Mesothelial cell of epicardium (in vitro differentiated cells): ENCODE results near the gene DYNLRB2. TPM values are rescaled to one million over a fixed set of nuclear protein-coding genes. Genes with fewer than 3 reads are reported as not detected.

ENCODE experiments used
- DNase-seq, 2 experiments: peaks; one replicate each; pipeline ENCODE4 v3.0.0; 2021; ENCODE audit warnings: low spot score in 2 of 2; ENCODE audit not compliant: unreplicated experiment in 2 of 2
- H3K27ac Mint-ChIP-seq: 2 replicates; pipeline ENCODE4 v1.8.0; 2021; ENCODE audit warnings: mixed read lengths
- H3K27me3 Mint-ChIP-seq: 2 replicates; pipeline ENCODE4 v1.8.0; 2021; ENCODE audit warnings: low read depth, mixed read lengths
- H3K36me3 Mint-ChIP-seq: 2 replicates; pipeline ENCODE4 v1.8.0; 2021; ENCODE audit warnings: mixed read lengths
- H3K4me1 Mint-ChIP-seq: 2 replicates; pipeline ENCODE4 v1.8.0; 2021; ENCODE audit warnings: mixed read lengths
- H3K4me3 Mint-ChIP-seq: 2 replicates; pipeline ENCODE4 v1.8.0; 2021; ENCODE audit warnings: mild to moderate bottlenecking, moderate library complexity, mixed read lengths
- H3K9me3 Mint-ChIP-seq: 2 replicates; pipeline ENCODE4 v1.8.0; 2021; ENCODE audit warnings: mixed read lengths
- total RNA-seq: library from RNA; stranded (reverse); gene quantifications from 3 replicates; pipeline ENCODE4 v1.2.1, GENCODE V29; 2021
- TF ChIP-seq, protein P1 (sequence below): fragments of 200-600 bp; sonication (generic); IDR thresholded peaks from one replicate; pipeline ENCODE4 v1.5.0; 2021; ENCODE audit warnings: antibody characterized with exemption; ENCODE audit not compliant: unreplicated experiment

DYNLRB2 gene
- total RNA-seq, 1 donor from 2014 or later: 1.4 TPM

DNA sequence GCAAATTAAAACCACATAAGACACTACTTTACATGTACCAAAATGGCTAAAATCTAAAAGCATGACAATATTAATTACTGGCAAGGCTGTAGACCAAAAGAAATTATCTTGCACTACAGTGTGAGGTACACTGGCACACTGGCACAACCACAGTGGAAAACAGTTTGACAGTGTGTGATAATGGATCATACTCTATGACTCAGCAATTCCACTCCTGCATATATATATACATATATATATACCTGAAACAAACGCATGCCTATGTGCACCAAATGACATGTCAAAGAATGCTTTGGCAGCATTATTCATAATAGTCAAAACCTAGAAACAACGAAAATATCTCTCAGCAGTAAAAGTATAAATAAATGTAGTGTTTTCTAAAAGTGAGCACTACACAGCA is 4.6 kb upstream of the DYNLRB2 start:
- H3K36me3 Mint-ChIP-seq: no peaks in the 10 kb centered on the region
- H3K4me1 Mint-ChIP-seq: peaks cover 13% of the 10 kb centered on the region
- H3K27ac Mint-ChIP-seq: no peak overlapping the region
- TF ChIP-seq, protein P1, sequence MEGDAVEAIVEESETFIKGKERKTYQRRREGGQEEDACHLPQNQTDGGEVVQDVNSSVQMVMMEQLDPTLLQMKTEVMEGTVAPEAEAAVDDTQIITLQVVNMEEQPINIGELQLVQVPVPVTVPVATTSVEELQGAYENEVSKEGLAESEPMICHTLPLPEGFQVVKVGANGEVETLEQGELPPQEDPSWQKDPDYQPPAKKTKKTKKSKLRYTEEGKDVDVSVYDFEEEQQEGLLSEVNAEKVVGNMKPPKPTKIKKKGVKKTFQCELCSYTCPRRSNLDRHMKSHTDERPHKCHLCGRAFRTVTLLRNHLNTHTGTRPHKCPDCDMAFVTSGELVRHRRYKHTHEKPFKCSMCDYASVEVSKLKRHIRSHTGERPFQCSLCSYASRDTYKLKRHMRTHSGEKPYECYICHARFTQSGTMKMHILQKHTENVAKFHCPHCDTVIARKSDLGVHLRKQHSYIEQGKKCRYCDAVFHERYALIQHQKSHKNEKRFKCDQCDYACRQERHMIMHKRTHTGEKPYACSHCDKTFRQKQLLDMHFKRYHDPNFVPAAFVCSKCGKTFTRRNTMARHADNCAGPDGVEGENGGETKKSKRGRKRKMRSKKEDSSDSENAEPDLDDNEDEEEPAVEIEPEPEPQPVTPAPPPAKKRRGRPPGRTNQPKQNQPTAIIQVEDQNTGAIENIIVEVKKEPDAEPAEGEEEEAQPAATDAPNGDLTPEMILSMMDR: no peak
- H3K27me3 Mint-ChIP-seq: peaks cover 86% of the 10 kb centered on the region
- peaks cover 4% of the 10 kb centered on the region for H3K9me3 Mint-ChIP-seq
- no peak for DNase-seq
- H3K4me3 Mint-ChIP-seq: no peak overlapping the region

GRCh38 chr16:80541306-80541694 is 507 bp downstream of the DYNLRB2 start:
- Mint-ChIP-seq H3K36me3 (no peaks in the 10 kb centered on the region), H3K27me3 (peaks cover 45% of the 10 kb centered on the region), H3K9me3 (peaks cover 4% of the 10 kb centered on the region), H3K4me1 (peaks cover 18% of the 10 kb centered on the region), H3K27ac (peak overlapping the region; percentile 95), H3K4me3 (peak overlapping the region; percentile 75)
- DNase-seq: no peak
- TF ChIP-seq, protein P1: no peak

DNA sequence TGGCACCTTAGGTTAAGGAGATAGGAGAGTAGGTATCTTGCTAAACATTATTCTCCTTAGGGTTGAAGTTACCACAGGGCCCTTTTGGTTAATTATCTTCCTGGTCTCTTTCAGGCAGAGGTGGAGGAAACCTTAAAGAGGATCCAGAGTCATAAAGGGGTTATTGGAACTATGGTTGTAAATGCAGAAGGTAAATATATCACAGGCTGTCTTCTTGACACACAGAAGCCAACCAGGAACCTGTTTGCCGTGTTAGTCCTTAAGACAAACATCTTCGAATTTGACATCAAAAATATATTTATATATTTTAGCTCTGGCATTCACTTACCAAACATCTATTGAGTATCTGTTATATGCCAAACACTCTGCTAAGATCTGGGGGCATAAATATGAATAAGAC is 2.4 kb downstream of the DYNLRB2 start:
- Mint-ChIP-seq H3K36me3 (no peaks in the 10 kb centered on the region), H3K4me3 (no peak overlapping the region), H3K27me3 (peaks cover 32% of the 10 kb centered on the region), H3K27ac (no peak overlapping the region), H3K4me1 (peaks cover 18% of the 10 kb centered on the region), H3K9me3 (peaks cover 4% of the 10 kb centered on the region)
- DNase-seq: no peak
- TF ChIP-seq, protein P1: no peak

- H3K27me3 Mint-ChIP-seq: peaks cover 25% of the 10 kb centered on the region
- H3K4me3 Mint-ChIP-seq: no peak overlapping the region
- peaks cover 18% of the 10 kb centered on the region for H3K4me1 Mint-ChIP-seq
- no peak for DNase-seq
- TF ChIP-seq, protein P1: no peak
- H3K27ac Mint-ChIP-seq: no peak overlapping the region
- no peaks in the 10 kb centered on the region for H3K36me3 Mint-ChIP-seq
- peaks cover 4% of the 10 kb centered on the region for H3K9me3 Mint-ChIP-seq
Observed at GRCh38 chr16:80544326-80544725, 3.5 kb downstream of the DYNLRB2 start.

DNA sequence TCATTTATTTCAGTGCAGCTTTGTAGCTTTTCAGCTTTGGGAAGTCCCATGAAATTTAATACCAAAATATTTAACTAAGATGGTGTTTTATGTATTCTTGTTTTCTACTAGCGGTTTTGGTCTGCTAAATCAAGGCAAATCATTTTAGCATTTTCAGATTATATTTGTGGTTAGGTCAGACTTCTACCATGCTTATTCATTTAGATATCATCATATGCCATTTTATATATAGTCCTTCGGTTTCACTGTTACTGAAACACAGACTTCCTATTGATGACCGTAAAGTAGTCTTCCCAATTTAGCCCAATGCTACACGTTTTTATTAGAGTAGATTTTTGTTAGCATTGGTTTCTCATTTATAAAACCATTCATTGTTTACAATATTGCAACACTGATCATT is 5.5 kb downstream of the DYNLRB2 start:
- Mint-ChIP-seq H3K4me3 (no peak overlapping the region), H3K27me3 (peaks cover 13% of the 10 kb centered on the region), H3K36me3 (no peaks in the 10 kb centered on the region), H3K9me3 (no peaks in the 10 kb centered on the region), H3K27ac (no peak overlapping the region), H3K4me1 (peaks cover 5% of the 10 kb centered on the region)
- no peak for DNase-seq
- TF ChIP-seq, protein P1: no peak

DNA sequence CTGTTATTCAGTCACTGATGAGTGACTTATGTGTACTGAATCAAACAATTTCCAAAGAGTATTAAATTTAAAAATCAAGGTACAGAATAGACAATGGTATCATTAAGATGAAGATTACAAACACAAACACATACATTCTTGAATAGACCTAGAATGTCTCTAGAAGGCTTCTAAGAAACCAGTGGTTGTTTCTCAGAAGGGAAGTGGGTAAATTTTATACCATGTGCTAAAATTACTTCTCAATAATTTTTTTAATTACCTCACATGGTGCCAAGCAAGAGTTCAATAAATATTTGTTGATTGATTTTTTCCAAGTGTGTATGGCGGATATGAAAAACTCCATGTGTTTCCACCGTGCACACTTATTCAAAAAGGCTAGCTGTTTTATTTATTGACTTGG is 6.4 kb downstream of the DYNLRB2 start:
- H3K27ac Mint-ChIP-seq: no peak overlapping the region
- no peak overlapping the region for H3K4me3 Mint-ChIP-seq
- TF ChIP-seq, protein P1: no peak
- no peak for DNase-seq
- H3K36me3 Mint-ChIP-seq: no peaks in the 10 kb centered on the region
- no peaks in the 10 kb centered on the region for H3K9me3 Mint-ChIP-seq
- peaks cover 13% of the 10 kb centered on the region for H3K27me3 Mint-ChIP-seq
- peaks cover 4% of the 10 kb centered on the region for H3K4me1 Mint-ChIP-seq
